ENCODE data around the gene SLC16A10.

DNA sequence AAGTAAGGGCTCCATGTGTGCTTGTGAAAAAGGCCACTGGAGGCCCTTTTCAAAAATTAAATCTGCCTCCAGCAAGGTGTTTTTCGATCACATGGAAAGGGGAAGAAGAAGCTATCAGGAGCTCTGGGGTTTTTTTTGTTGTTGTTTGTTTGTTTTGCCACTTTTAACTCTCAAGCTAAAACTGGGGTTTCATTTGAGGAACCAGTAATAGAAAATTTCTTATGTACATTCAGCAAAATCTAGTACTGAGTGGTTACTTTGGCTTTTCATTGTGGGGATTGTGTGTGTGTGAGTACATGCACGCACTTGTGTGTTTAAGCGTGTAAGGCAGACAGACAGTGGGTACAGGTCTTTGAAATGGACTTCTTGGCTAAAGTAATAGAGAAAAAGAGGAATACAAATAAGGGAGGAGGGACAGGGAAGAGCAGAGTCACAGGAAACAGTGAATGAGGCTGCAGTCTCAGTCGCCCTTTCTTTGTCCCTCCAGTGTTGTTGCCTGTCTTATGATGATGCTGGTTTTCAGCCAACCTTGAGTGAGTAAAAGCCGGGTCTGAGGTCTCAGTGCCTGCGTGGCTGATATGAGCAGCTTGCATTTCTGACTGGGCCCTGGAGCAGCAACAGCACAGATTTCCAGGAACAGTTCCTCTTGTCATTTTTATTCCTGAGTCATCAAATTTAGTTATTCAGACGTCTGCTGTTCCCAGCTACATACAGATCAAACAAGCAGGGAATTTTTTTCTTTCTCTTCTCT is 26.2 kb downstream of the SLC16A10 start:
- TF ChIP-seq, protein P1, sequence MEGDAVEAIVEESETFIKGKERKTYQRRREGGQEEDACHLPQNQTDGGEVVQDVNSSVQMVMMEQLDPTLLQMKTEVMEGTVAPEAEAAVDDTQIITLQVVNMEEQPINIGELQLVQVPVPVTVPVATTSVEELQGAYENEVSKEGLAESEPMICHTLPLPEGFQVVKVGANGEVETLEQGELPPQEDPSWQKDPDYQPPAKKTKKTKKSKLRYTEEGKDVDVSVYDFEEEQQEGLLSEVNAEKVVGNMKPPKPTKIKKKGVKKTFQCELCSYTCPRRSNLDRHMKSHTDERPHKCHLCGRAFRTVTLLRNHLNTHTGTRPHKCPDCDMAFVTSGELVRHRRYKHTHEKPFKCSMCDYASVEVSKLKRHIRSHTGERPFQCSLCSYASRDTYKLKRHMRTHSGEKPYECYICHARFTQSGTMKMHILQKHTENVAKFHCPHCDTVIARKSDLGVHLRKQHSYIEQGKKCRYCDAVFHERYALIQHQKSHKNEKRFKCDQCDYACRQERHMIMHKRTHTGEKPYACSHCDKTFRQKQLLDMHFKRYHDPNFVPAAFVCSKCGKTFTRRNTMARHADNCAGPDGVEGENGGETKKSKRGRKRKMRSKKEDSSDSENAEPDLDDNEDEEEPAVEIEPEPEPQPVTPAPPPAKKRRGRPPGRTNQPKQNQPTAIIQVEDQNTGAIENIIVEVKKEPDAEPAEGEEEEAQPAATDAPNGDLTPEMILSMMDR (IDR thresholded peaks at IDR 0.05): no peak
- TF ChIP-seq ZFX (IDR thresholded peaks at IDR 0.05; ENCODE audit: borderline replicate concordance): no peak
